ENCODE data around the gene AIG1.
A peak's percentile ranks its signal among the peaks of the same experiment; 100 is the strongest.

Gene AIG1

DNA sequence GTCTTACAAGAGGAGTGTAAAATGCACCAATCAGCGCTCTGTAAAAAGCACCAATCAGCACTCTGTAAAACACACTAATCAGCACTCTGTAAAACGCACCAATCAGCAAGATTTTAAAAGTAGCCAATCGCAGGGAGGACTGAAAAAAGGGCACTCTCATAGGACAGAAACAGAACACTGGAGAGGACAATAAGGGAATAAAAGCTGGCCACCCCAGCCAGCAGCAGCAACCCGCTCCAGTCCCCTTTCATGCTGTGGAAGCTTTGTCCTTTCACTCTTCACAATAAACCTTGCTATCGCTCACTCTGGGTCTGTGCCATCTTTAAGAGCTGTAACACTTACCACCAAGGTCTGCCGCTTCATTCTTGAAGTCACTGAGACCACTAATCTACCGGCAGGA is 1.7 kb upstream of the AIG1 start:
- in situ Hi-C loops (cut with HindIII; ENCODE audit: low pct_ligation_motif_present, low sequenced_read_pairs), result no loop called here
- no peak overlapping the region for H3K4me3 ChIP-seq (ENCODE audit: low read depth, low read length)
- no peak for DNase-seq
- no peak overlapping the region for H3K27ac ChIP-seq
- TF ChIP-seq, protein P1, sequence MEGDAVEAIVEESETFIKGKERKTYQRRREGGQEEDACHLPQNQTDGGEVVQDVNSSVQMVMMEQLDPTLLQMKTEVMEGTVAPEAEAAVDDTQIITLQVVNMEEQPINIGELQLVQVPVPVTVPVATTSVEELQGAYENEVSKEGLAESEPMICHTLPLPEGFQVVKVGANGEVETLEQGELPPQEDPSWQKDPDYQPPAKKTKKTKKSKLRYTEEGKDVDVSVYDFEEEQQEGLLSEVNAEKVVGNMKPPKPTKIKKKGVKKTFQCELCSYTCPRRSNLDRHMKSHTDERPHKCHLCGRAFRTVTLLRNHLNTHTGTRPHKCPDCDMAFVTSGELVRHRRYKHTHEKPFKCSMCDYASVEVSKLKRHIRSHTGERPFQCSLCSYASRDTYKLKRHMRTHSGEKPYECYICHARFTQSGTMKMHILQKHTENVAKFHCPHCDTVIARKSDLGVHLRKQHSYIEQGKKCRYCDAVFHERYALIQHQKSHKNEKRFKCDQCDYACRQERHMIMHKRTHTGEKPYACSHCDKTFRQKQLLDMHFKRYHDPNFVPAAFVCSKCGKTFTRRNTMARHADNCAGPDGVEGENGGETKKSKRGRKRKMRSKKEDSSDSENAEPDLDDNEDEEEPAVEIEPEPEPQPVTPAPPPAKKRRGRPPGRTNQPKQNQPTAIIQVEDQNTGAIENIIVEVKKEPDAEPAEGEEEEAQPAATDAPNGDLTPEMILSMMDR (IDR thresholded peaks at IDR 0.05; ENCODE audit: low read depth, low read length, missing control alignments), result no peak
- no peaks in the 10 kb centered on the region for H3K36me3 ChIP-seq (replicated peaks)
- H3K27me3 ChIP-seq (replicated peaks), result no peaks in the 10 kb centered on the region

DNA sequence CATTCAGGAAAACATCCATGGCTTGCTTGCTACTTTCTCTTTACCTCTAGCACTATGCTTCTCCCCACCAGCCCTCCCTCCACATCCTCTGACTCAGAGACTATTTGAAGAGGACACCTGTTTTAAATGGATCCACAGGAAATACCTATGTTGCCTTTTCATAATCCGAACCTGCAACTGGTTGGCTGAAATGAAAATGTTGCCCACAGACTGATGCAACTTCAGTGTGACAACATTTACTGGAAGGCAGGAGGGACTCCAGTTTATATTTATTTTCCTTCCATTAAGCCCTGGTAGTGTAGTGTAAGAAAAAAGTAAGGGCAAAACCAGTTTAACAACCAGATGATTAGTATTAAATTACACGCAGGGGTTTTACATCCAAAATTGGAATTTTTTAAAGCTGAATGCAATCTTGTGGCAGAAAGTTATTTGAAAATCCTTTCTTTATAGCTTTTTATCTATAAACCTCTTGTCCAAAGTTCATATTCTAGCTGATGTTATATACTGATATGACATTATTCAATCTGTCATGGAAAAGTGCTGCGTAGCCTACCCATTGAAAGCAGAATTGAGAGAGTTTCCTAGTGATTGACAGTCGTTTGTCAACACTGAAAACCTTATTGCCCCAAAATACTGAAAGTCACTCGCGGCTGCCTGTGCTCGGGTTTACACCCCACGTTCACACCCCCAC is 881 bp upstream of the AIG1 start:
- H3K27ac ChIP-seq, result peak overlapping the region; percentile 89
- no peaks in the 10 kb centered on the region for H3K27me3 ChIP-seq (replicated peaks)
- TF ChIP-seq, protein P1 (IDR thresholded peaks at IDR 0.05; ENCODE audit: low read depth, low read length, missing control alignments), result no peak
- no peaks in the 10 kb centered on the region for H3K36me3 ChIP-seq (replicated peaks)
- in situ Hi-C loops (cut with HindIII; ENCODE audit: low pct_ligation_motif_present, low sequenced_read_pairs), result no loop called here
- DNase-seq, result peak; percentile 44
- H3K4me3 ChIP-seq (ENCODE audit: low read depth, low read length), result peak overlapping the region; percentile 71

DNA sequence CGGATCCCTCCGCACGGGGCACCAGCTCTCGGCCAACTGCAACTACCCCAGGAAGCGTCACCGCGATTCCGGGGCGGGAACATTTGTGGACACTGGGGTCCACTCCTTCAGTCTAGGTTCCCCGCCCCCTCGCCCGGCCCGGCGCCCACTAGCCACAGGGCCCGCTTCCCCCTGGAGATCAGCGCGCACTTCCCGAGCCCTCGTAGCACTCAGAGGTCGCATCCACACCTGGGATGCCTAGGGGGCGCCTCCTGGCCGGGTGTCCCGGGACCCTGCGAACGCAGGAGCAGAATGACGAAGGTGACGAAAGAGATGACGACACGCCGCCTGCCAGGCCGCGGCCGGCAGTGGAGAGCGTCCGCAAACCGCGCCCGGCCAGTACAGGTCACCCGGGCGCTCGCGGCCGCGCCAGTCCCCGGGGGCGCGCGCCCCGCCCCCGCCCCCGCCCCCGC is 309 bp upstream of the AIG1 start:
- H3K27me3 ChIP-seq (replicated peaks), result no peaks in the 10 kb centered on the region
- in situ Hi-C loops (cut with HindIII; ENCODE audit: low pct_ligation_motif_present, low sequenced_read_pairs), result no loop called here
- TF ChIP-seq, protein P1 (IDR thresholded peaks at IDR 0.05; ENCODE audit: low read depth, low read length, missing control alignments), result peak; percentile 28
- H3K27ac ChIP-seq, result peak overlapping the region; percentile 89
- H3K36me3 ChIP-seq (replicated peaks), result no peaks in the 10 kb centered on the region
- peak; percentile 79 for DNase-seq
- H3K4me3 ChIP-seq (ENCODE audit: low read depth, low read length), result peak overlapping the region; percentile 71

DNA sequence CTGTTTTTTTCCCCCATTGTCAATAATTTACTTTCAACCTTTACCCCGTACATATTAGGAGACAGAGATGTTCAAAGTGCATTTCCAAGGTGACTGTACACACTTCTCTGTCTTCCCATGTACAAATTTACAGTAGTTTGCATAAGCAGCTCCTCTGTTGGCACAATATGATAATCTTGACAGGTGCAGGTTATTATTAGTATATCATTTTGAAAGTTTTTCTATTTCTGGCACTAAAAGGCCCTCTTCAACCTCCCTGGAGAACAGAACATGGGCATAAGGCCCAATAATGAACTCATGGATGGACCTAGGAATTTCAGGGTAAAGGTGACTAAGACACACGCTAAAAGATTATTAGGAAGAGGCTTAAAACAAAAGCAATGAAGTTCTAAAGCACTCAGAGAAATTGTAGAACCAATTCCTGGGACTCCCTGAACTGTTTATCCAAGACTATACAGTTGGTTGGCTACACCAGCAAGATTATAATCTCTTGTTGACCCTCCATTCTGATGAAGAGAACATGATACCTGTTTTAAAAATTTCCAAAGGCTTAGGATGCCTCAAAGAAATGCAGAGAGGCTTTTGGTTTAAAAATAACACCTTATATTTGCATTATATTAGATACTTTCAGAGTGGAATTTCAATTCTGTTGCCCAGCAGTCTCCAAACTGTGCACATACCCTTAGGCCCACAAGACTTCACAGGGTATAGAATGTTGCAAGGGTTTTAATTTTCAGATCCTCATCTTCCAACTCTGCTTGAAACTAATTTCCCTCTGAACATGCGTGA is 1.1 kb downstream of the AIG1 start:
- DNase-seq, result no peak
- TF ChIP-seq, protein P1 (IDR thresholded peaks at IDR 0.05; ENCODE audit: low read depth, low read length, missing control alignments), result no peak
- no peak overlapping the region for H3K4me3 ChIP-seq (ENCODE audit: low read depth, low read length)
- in situ Hi-C loops (cut with HindIII; ENCODE audit: low pct_ligation_motif_present, low sequenced_read_pairs), result no loop called here
- no peaks in the 10 kb centered on the region for H3K27me3 ChIP-seq (replicated peaks)
- no peak overlapping the region for H3K27ac ChIP-seq
- H3K36me3 ChIP-seq (replicated peaks), result no peaks in the 10 kb centered on the region

DNA sequence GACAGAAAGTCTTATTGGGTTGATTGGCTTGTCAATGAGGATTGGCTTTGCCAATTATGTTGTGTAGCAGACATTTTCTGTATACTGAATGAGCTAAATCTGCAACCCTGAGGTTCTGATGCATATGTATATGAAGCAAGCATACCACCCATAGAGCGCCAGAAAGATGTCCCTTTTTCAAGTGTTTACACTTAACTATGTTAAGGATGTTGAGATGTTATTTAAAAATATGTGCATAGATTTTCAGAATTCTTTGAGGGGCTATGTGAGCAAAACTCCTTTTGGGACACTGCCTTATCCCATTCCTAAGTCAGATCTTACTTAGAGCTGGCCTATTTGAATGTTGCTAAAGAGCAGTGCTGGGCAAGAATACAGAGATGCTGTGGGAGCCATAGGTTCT is 1.9 kb downstream of the AIG1 start:
- Histone ChIP-seq H3K36me3 (replicated peaks) (no peaks in the 10 kb centered on the region), H3K4me3 (ENCODE audit: low read depth, low read length) (no peak overlapping the region), H3K27ac (no peak overlapping the region), H3K27me3 (replicated peaks) (no peaks in the 10 kb centered on the region)
- in situ Hi-C loops (cut with HindIII; ENCODE audit: low pct_ligation_motif_present, low sequenced_read_pairs), result no loop called here
- TF ChIP-seq, protein P1 (IDR thresholded peaks at IDR 0.05; ENCODE audit: low read depth, low read length, missing control alignments), result no peak
- no peak for DNase-seq

Measured in brain microvascular endothelial cell (primary cell).